ENCODE data around the gene RGS8.

RGS8 gene

GRCh38 chr1:182639330-182639729 lies 45.1 kb downstream of the RGS8 start:
- DNase-seq (ENCODE audit: low spot score), result no peak

GRCh38 chr1:182637769-182638168 lies 46.6 kb downstream of the RGS8 start:
- no peak for DNase-seq (ENCODE audit: low spot score)

DNA sequence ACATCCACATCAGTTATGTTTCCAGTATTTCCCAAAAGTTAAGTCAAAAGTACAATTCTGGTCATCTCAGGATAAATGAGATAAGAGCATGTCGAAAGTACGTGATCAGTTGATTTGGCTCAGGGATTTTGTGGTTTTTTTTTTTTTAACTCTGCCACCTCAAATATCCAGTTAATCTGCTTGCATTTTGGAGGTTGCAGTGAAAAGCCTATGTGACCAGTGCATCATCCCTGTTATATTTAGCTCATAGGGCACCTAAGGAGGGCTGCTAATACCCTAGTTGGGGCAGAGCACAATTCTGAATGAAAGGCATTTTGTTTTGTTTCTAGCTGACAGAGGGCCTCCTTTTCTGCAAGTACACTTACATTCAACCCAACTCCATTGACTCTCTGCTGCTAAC lies 48.5 kb downstream of the RGS8 start:
- no peak for DNase-seq (ENCODE audit: low spot score)

Measured in Ammon's horn (tissue), 1 donor.